ENCODE measurements around the gene ADARB2. TPM values are rescaled to one million over a fixed set of nuclear protein-coding genes. Genes with fewer than 3 reads are reported as not detected.

The ADARB2 gene
- total RNA-seq, 1 donor from 2014 or later: 0.05 TPM

DNA sequence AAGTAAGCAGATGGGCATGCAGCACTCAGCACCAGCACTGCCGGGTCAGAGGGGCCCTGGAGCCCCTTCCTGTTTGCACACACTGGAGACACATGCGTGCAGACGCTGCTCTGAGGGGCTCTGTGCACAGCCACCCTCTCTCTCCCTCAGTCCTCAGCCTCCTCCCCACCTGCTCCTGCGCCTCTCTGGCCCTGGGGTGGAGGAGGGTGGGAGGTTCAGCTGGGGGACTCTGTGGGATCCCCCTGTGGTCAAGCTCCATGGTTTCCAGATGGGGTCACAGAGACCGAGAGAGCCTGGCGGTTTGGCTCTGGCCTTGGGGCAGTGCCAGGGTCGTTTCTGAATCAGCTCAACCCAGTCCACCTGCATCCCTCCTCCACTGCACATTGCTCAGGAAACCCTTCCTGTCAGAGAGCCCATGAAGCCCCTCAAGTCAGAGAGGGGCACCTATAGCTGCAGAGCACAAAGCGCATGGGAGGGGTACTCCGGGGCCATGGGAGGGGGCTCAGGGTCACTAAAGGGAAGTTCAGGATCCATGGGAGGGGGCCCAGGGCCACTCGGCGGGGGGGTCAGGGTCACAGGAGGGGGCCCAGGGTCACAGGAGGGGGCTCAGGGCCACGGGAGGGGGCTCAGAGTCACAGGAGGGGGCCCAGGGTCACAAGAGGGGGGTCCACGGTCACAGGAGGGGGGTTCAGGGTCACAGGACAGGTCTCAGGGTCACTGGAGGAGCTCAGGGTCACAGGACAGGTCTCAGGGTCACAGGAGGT is 161.7 kb downstream of the ADARB2 start:
- Mint-ChIP-seq H3K4me1 (ENCODE audit: low read depth) (no peaks in the 10 kb centered on the region), H3K9me3 (no peaks in the 10 kb centered on the region), H3K4me3 (ENCODE audit: low read depth) (no peak overlapping the region), H3K36me3 (ENCODE audit: low read depth) (no peaks in the 10 kb centered on the region), H3K27ac (no peak overlapping the region), H3K27me3 (ENCODE audit: low read depth) (no peaks in the 10 kb centered on the region)
- intact Hi-C loops (cut with micrococcal nuclease): no loop called here
- no peak for DNase-seq (ENCODE audit: low spot score)

DNA sequence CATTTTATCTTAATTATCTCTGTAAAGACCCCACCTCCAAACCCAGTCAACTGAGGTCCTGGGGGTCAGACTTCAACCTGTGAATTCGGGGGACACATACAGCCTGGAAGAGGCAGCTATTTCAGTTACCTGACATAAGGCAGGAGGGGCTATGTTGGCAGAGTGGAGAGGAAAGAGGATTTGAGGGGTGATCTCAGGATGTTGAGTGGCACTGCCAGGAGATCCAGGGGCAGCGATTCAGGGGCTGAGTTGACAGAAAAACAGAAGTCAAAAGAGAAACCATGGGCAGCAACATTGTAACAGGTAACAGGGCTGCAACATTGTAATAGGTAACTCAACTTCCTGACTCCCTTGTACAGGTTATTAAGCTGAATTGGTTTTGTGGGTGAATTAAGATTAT is 162.6 kb downstream of the ADARB2 start:
- DNase-seq (ENCODE audit: low spot score): no peak
- Mint-ChIP-seq H3K27ac (no peak overlapping the region), H3K36me3 (ENCODE audit: low read depth) (no peaks in the 10 kb centered on the region), H3K4me1 (ENCODE audit: low read depth) (no peaks in the 10 kb centered on the region), H3K9me3 (no peaks in the 10 kb centered on the region), H3K27me3 (ENCODE audit: low read depth) (no peaks in the 10 kb centered on the region), H3K4me3 (ENCODE audit: low read depth) (no peak overlapping the region)
- intact Hi-C loops (cut with micrococcal nuclease): no loop called here

DNA sequence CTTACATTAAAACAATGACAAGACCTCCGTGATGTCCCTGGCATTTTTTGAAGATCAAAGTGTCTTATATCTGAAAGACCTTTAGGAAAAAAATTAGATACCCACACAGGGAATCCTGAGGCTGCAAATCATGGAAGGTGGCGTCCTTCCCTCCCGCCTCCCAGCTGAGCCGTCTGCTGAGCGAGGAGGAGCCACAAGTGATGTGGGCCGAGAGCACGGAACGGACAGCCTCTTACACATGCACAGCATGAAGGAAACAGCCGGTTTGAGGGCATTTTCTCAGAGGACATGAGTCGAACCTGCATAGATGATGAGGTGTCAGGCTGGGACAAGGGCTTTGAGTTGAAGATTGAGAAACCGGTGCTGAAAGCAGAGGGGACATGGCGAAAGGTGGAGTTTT is 163.3 kb downstream of the ADARB2 start:
- Mint-ChIP-seq H3K9me3 (no peaks in the 10 kb centered on the region), H3K36me3 (ENCODE audit: low read depth) (no peaks in the 10 kb centered on the region), H3K4me3 (ENCODE audit: low read depth) (no peak overlapping the region), H3K27me3 (ENCODE audit: low read depth) (no peaks in the 10 kb centered on the region), H3K4me1 (ENCODE audit: low read depth) (no peaks in the 10 kb centered on the region), H3K27ac (no peak overlapping the region)
- no peak for DNase-seq (ENCODE audit: low spot score)
- intact Hi-C loops (cut with micrococcal nuclease): no loop called here

DNA sequence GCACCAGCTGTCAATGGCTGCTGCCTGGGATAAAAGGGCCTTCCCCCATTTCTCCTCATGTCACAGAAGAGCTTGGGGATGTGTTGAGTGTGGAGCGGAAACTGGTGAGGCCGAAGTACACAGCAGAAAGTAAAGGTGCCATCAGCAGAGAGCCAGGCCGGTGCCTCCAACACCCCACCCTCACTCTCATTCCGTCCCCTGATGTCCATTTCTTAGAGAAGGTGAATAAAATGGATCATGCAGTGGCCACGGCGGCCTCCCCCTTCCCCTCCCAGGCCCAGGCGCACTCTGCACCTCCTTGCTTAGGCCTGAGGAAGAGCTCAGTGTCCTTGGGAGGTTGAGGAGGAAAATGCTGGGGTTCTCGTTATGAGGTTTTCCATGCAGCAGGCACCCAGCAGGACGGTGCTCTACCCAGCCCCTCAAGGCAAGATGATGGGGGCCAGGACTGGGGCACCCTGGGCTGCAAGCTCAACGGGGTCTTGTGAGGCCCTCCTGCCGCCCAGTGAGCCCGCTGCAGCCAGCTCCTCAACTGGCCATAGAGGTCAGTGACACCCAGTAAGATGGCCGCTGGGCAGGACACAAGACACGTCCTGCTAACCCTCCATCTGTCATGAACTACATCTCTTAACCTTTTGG is 163.9 kb downstream of the ADARB2 start:
- intact Hi-C loops (cut with micrococcal nuclease): no loop called here
- no peak overlapping the region for H3K27ac Mint-ChIP-seq
- no peak for DNase-seq (ENCODE audit: low spot score)
- H3K9me3 Mint-ChIP-seq: no peaks in the 10 kb centered on the region
- no peak overlapping the region for H3K4me3 Mint-ChIP-seq (ENCODE audit: low read depth)
- no peaks in the 10 kb centered on the region for H3K27me3 Mint-ChIP-seq (ENCODE audit: low read depth)
- no peaks in the 10 kb centered on the region for H3K36me3 Mint-ChIP-seq (ENCODE audit: low read depth)
- H3K4me1 Mint-ChIP-seq (ENCODE audit: low read depth): no peaks in the 10 kb centered on the region

DNA sequence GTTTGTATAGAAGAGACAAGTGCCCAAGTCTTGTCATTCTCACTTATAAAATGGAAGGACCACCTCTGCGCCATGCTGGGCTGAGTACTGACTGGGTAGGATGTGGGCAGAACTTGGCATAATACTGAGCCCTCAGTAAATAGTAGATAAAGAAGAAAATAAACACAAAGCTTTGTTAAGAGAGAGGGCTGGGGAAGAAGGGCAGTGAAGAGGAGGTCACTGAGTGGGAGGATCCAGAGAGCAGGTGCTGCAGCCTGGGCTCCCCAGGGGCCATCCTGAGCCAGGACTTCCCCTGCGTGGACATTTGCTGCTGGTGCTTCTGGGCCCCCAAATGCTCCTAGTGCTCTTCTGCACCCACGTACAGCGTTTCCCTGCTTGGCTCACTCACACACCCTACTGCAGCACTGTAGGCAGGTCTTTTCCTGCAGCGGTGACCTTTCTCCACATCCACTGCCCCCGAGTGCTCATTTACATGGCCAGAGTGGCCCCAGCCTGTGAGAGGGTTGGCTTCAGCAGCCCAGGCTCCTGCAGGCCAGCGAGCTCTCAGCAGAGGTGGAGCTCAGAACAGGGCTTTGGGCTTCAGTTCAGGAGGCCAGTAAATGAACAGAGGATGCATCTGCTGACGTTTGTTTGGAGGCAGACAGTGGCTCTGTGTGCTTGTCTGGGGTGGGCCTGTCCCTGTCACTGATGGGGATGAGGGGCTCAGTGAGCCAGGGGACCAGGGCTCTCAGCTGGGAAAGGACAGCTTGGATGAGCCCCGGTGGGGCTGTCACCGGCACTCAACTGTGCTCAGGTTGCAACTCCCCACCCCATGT is 164.6 kb downstream of the ADARB2 start:
- Mint-ChIP-seq H3K4me3 (ENCODE audit: low read depth) (no peak overlapping the region), H3K9me3 (no peaks in the 10 kb centered on the region), H3K27me3 (ENCODE audit: low read depth) (no peaks in the 10 kb centered on the region), H3K36me3 (ENCODE audit: low read depth) (no peaks in the 10 kb centered on the region), H3K27ac (no peak overlapping the region), H3K4me1 (ENCODE audit: low read depth) (no peaks in the 10 kb centered on the region)
- intact Hi-C loops (cut with micrococcal nuclease): no loop called here
- DNase-seq (ENCODE audit: low spot score): no peak

DNA sequence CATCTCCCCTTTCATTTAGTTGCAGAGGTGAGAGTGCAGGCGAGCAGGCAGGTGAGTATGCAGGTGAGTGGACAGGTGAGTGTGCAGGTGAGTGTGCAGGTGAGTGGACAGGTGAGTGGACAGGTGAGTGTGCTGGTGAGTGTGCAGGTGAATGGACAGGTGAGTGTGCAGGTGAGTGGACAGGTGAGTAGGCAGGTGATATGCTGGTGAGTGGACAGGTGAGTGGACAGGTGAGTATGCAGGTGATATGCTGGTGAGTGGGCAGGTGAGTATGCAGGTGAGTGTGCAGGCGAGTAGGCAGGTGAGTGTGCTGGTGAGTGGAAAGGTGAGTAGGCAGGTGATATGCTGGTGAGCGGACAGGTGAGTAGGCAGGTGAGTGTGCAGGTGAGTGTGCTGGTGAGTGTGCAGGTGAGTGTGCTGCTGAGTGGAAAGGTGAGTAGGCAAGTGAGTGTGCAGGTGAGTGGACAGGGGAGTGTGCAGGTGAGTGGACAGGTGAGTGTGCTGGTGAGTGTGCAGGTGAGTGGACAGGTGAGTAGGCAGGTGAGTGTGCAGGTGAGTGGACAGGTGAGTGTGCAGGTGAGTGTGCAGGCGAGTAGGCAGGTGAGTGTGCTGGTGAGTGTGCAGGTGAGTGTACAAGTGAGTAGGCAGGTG is 165.6 kb downstream of the ADARB2 start:
- Mint-ChIP-seq H3K27ac (no peak overlapping the region), H3K4me1 (ENCODE audit: low read depth) (no peaks in the 10 kb centered on the region), H3K9me3 (no peaks in the 10 kb centered on the region), H3K4me3 (ENCODE audit: low read depth) (no peak overlapping the region), H3K27me3 (ENCODE audit: low read depth) (no peaks in the 10 kb centered on the region), H3K36me3 (ENCODE audit: low read depth) (no peaks in the 10 kb centered on the region)
- intact Hi-C loops (cut with micrococcal nuclease): no loop called here
- DNase-seq (ENCODE audit: low spot score): no peak

DNA sequence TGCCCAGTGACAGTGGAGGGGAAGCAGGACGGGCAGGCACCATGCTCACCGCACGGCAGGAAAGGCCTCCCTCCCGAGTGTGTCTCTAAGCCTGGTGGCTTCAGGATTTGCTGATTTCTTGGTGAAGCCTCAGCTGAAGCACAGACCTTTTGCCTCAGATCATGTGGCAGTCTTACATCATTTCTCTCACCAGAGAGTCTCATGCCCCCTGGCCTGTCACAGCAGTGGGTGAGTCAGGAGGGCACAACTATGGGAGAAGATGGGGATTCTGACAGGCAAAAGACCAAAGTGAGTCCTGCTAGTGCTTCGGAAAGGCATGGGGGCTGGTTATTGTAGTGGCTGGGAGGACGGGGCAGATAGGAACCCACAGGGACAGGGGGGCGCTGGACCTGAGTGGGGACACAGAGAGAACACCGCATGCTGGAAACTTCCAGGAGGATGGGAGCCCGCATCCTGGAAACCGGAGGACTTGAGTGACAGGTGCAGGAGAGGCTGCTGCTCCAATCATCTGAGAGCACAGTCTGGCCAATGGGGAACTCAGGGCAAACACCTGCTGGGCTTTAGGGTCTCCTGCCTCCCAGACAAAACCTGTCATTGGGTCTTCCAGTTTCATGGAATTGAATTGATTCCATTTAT is 166.8 kb downstream of the ADARB2 start:
- no peak for DNase-seq (ENCODE audit: low spot score)
- H3K4me1 Mint-ChIP-seq (ENCODE audit: low read depth): no peaks in the 10 kb centered on the region
- no peaks in the 10 kb centered on the region for H3K36me3 Mint-ChIP-seq (ENCODE audit: low read depth)
- intact Hi-C loops (cut with micrococcal nuclease): no loop called here
- H3K4me3 Mint-ChIP-seq (ENCODE audit: low read depth): no peak overlapping the region
- H3K27ac Mint-ChIP-seq: no peak overlapping the region
- no peaks in the 10 kb centered on the region for H3K9me3 Mint-ChIP-seq
- no peaks in the 10 kb centered on the region for H3K27me3 Mint-ChIP-seq (ENCODE audit: low read depth)

DNA sequence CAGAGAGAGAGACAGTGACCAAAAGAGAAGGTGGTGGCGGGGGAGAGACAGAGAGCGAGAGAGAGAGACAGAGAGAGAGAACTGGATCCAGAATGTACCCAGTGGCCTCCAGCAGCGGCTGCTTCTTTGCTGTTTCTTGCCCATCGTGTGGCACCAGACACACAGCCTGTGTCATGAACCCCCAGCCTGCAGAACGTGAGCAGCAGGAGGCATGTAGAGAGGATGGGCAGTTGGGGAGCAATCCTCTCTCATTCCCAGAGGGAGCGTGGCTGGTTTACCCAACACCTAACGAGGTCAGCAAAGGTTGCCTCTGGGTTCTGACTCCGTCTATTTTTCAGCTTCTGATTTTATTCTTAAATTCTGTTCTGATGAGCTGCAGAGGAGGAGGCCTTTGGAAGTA is 168.1 kb downstream of the ADARB2 start:
- Mint-ChIP-seq H3K4me3 (ENCODE audit: low read depth) (no peak overlapping the region), H3K27me3 (ENCODE audit: low read depth) (no peaks in the 10 kb centered on the region), H3K9me3 (no peaks in the 10 kb centered on the region), H3K27ac (no peak overlapping the region), H3K4me1 (ENCODE audit: low read depth) (no peaks in the 10 kb centered on the region), H3K36me3 (ENCODE audit: low read depth) (no peaks in the 10 kb centered on the region)
- intact Hi-C loops (cut with micrococcal nuclease): no loop called here
- no peak for DNase-seq (ENCODE audit: low spot score)

DNA sequence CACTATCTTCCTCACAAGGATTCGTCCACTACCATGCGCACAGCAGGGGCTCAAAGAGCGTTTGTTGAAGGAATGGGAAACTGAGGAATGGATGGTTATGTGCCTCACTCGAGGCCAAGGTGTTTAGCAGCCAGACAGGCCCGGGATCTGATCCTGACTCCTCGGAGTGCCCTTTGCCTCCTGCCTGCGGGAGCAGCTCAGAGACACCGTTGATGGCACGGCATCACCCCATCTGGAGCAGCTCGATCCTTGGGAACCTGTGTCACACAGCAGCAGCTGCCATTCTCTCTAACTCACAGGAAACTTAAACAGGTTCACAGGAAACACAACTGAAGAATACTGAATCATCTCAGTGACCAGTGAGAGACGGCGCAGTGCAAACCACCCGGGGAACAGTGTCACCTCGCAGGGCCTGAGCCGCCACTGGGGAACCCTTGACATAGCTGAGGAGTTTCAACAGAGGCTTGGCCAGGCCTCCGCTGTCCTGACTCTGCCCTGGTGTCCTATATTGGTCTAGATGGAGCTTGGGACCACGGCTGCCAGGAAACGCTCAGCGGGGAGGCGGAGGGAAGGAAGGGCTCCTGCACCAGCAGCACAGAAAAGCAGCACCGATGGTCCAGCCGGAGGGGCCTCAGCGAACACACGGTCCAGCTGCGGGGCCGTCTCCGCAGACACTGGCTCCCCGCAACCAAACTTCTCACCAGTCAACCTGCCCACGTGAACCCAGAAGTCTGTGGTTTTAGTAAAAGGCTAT is 169.4 kb downstream of the ADARB2 start:
- Mint-ChIP-seq H3K4me3 (ENCODE audit: low read depth) (no peak overlapping the region), H3K27me3 (ENCODE audit: low read depth) (no peaks in the 10 kb centered on the region), H3K9me3 (no peaks in the 10 kb centered on the region), H3K4me1 (ENCODE audit: low read depth) (no peaks in the 10 kb centered on the region), H3K27ac (no peak overlapping the region), H3K36me3 (ENCODE audit: low read depth) (no peaks in the 10 kb centered on the region)
- intact Hi-C loops (cut with micrococcal nuclease): no loop called here
- no peak for DNase-seq (ENCODE audit: low spot score)

DNA sequence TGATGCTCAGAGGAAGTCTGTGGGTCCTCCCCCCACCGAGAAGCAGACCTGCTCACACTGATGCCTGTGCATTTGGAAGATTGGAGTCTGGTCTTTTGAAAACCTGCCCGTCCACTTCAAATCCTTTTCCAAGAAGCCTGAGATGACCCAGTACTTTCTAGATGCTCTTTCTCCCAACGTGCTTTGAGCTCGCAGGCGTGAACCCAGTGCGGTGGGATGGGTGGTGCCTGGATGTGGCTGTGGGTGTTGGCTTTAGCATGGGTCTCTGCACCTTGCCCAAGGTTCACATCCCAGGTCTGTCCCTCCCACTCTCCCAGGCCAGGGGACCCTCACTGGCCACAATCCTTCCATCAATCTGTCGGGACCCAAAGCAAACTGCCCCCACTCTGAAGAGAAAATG is 170.2 kb downstream of the ADARB2 start:
- DNase-seq (ENCODE audit: low spot score): no peak
- Mint-ChIP-seq H3K4me1 (ENCODE audit: low read depth) (no peaks in the 10 kb centered on the region), H3K27ac (no peak overlapping the region), H3K36me3 (ENCODE audit: low read depth) (no peaks in the 10 kb centered on the region), H3K9me3 (no peaks in the 10 kb centered on the region), H3K4me3 (ENCODE audit: low read depth) (no peak overlapping the region), H3K27me3 (ENCODE audit: low read depth) (no peaks in the 10 kb centered on the region)
- intact Hi-C loops (cut with micrococcal nuclease): no loop called here

DNA sequence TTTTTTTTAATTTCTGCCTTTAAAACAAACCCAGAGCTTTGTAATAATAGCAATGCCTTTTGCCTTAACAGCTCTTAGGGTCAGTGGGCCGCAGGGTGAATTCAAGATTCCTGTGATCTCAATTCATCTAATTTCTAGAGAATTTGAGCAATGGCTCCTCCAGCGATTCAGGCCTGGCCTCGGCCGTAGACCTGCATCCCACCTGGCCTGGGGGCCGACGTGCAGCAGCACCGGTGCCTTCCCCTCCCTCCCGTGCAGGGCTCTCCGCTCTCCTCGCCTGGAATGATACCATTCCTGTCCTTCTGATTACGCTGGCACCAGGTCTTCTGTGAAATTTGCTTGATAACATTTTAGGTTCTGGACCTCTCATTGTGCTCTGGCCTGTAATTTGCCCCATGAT is 172.5 kb downstream of the ADARB2 start:
- intact Hi-C loops (cut with micrococcal nuclease): no loop called here

DNA sequence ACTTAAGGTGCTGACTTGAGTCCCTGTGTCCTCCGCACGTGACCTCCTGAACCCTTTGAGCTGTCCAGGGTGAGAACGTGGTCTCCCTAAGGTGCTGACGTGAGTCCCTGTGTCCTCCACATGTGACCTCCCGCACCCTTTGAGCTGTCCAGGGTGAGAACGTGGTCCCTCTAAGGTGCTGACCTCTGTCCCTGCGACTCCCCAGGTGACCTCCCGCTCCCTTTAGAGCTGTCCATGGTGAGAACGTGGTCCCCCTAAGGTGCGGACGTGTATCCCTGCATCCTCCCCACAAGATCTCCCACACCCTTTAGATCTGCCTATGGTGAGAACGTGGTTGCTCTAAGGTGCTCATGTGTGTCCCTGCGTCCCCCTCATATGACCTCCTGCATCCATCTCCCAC is 174.3 kb downstream of the ADARB2 start:
- intact Hi-C loops (cut with micrococcal nuclease): no loop called here
- Mint-ChIP-seq H3K27ac (no peak overlapping the region), H3K9me3 (no peaks in the 10 kb centered on the region), H3K4me1 (ENCODE audit: low read depth) (no peaks in the 10 kb centered on the region), H3K4me3 (ENCODE audit: low read depth) (no peak overlapping the region), H3K27me3 (ENCODE audit: low read depth) (no peaks in the 10 kb centered on the region), H3K36me3 (ENCODE audit: low read depth) (no peaks in the 10 kb centered on the region)
- no peak for DNase-seq (ENCODE audit: low spot score)

More for the DNA sequence above, 172.5 kb downstream of the ADARB2 start:
- Mint-ChIP-seq H3K27me3 (ENCODE audit: low read depth) (no peaks in the 10 kb centered on the region), H3K4me1 (ENCODE audit: low read depth) (no peaks in the 10 kb centered on the region), H3K27ac (no peak overlapping the region), H3K9me3 (no peaks in the 10 kb centered on the region), H3K36me3 (ENCODE audit: low read depth) (no peaks in the 10 kb centered on the region), H3K4me3 (ENCODE audit: low read depth) (no peak overlapping the region)
- DNase-seq (ENCODE audit: low spot score): no peak

Data from activated T-helper 2 cell treated with anti-CD3 and anti-CD28 coated beads, Interferon-gamma antibody, Interleukin-2, Interleukin-4, amounts not matched to agents 10 μg/mL and 5 μg/mL and 100 μg/mL, durations not matched to agents 14 hours and 24 hours and 36 hours (primary cell).